T-helper 22 cell (primary cell): Measurements from ENCODE around the gene NFE2L3.
"Not testable (repeated sequence)": the region's sequence is repeated elsewhere in the genome, so short reads cannot be mapped to it uniquely, and the experiment has no call there.

Experiments
- DNase-seq: peaks from one replicate; pipeline ENCODE4 v3.0.0-alpha.2; 2020; ENCODE audit warnings: low read depth

NFE2L3 gene

DNA sequence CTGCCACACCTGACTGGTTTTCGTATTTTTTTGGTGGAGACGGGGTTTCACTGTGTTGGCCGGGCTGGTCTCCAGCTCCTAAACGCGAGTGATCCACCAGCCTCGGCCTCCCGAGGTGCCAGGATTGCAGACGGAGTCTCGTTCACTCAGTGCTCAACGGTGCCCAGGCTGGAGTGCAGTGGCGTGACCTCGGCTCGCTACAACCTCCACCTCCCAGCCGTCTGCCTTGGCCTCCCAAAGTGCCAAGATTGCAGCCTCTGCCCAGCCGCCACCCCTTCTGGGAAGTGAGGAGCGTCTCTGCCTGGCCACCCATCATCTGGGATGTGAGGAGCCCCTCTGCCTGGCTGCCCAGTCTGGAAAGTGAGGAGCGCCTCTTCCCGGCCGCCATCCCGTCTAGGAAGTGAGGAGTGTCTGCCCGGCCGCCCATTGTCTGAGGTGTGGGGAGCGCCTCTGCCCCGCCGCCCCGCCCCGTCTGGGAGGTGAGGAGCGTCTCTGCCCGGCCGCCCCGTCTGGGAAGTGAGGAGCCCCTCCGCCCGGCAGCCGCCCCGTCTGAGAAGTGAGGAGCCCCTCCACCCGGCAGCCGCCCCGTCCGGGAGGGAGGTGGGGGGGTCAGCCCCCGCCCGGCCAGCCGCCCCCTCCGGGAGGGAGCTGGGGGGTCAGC lies 4.2 kb upstream of the NFE2L3 start:
- DNase-seq = not testable (repeated sequence)

DNA sequence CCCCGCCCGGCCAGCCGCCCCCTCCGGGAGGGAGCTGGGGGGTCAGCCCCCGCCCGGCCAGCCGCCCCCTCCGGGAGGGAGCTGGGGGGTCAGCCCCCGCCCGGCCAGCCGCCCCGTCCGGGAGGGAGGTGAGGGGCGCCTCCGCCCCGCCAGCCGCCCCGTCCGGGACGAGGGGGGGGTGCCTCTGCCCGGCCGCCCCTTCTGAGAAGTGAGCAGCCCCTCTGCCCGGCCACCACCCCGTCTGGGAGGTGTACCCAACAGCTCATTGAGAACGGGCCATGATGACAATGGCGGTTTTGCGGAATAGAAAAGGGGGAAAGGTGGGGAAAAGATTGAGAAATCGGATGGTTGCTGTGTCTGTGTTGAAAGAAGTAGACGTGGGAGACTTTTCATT lies 3.7 kb upstream of the NFE2L3 start:
- not testable (repeated sequence) for DNase-seq

DNA sequence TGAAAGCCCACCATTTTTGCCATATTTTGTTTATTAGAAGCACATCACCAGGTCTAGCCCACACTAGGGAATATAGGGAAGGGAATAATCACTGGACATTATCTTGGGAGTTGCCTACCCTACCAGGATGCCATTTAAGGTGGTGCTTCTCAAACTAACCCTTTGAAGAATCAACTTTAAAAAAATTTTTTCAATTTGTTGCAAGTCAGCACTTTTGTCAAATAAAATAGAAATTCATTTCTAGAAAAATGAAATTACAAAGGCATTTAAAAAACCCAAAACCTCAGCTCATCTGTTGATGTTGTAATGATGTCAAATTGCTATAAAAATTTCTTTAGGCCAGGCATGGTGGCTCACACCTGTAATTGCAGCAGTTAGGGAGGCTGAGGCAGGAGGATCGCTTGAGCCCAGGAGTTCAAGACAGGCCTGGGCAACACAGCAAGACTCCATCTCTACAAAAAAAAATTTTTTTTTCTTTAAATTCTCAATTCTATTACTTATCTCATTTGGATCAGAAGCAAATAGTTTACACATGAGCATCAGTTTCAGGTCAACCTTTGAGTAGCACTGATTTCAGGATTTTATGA lies 2.5 kb upstream of the NFE2L3 start:
- DNase-seq = no peak

DNA sequence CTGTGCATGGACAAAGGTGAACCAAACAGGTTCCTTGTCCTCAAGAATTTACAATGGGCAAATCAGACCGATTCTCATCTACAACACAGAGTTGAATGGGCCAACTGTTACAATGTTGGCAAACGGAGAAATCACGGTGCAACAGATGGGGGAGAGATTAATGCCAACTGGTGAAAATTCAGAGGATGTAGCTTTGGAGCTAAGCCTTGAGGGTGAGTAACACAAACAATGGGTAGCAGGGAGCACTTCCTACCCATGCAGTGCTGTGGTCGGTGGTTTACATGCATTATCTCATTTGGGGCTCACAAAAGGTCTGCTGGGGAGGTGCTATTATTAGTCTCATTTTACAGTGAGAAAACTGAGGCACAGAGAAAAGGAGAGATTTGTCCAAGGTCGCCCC lies 902 bp upstream of the NFE2L3 start:
- DNase-seq = no peak

DNA sequence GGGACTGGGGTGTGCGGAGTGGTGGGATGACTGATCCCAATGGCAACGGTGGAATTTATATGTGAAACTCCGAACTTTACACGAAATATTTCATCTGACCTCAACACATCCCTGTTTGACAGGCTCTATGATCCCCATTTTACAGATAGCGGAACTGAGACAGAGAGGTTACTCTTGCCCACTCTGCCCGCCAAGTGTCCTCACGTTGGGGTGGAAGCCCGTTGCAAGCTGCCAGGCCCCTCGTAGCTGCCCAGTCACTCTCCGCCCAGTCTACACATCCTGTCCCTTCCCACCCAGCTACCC lies 397 bp upstream of the NFE2L3 start:
- no peak for DNase-seq

DNA sequence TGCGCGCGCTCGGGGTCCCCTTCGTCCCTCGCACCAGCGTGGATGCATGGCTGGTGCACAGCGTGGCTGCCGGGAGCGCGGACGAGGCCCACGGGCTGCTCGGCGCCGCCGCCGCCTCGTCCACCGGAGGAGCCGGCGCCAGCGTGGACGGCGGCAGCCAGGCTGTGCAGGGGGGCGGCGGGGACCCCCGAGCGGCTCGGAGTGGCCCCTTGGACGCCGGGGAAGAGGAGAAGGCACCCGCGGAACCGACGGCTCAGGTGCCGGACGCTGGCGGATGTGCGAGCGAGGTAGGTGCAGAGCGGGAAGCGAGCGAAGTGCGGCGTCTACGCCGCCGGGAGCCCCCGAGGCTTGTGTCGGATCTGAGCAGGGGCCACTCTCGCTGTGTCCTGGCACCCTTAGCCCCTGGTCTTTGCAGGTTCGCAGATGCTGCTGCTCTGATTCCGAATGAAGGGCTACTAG lies 813 bp downstream of the NFE2L3 start:
- not testable (repeated sequence) for DNase-seq

DNA sequence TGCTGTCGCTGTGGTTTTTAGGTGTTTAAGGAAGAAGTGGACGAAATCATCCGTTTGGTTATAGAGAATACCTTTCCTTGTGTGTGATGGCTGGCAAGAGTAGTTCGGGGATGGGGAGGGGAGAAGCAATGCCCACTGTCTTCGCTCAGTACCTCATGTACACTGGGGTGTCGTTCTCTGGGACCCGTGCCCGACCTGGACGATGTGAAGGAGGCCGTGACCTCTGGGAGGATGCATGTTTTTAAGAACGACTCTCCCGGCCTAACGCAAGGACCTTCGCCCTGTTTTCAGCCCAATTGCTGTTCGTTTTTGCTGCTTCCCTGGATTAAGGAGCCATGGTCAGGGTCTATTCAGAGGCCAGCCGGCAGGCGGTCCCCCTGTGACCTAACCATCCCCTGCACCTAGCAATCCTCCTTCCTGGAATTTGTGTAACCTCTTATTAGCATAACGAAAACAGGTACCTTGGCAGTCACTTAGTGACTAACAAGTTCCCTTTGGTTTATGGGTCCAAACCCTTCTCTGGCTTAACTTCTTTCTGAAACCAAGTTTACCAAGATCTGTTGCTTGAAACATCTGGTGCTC lies 1.3 kb downstream of the NFE2L3 start:
- no peak for DNase-seq

DNA sequence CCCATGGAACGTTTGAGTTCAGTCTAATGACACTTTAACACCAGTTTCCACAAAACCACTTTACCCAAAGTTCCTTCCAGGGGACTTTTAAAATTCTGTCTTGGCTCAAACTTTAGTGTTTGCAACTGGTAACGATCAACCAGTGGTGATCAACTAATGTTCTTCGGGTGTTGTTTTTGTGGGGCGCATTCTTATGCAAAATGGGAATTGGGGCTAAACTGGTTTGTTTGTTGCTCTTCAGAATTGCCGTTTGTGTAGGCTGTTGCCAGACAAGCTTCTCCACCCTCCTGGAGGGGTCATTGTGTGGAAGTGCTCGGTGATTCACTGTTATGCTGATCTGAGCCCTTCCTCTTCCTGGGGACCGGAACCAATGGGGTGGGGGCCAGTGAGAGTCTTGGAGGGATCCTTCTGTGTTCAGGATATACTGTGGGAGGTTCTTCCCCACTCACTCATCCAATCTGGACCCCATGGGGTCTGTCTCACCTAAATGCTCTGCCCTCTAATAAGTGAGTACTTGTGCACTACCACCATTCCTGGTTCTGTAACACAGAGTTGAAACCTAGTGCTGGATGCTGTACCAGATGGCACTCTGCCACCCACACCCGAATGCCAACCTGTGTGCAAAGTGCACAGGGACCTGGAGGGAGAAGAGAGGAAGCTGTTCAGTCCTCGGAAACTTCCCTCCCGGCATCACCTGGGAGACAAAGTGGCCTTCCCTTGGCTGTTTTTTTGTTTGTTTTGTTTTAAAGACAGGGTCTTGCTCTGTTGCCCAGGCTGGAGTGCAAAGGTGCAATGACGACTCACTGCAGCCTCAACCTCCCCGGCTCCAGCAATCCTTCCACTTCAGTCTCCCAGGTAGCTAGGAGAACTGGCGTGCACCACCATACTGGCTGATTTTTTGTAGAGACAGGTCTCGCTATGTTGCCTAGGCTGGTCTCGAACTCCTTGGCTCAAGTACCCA lies 2.1 kb downstream of the NFE2L3 start:
- no peak for DNase-seq

DNA sequence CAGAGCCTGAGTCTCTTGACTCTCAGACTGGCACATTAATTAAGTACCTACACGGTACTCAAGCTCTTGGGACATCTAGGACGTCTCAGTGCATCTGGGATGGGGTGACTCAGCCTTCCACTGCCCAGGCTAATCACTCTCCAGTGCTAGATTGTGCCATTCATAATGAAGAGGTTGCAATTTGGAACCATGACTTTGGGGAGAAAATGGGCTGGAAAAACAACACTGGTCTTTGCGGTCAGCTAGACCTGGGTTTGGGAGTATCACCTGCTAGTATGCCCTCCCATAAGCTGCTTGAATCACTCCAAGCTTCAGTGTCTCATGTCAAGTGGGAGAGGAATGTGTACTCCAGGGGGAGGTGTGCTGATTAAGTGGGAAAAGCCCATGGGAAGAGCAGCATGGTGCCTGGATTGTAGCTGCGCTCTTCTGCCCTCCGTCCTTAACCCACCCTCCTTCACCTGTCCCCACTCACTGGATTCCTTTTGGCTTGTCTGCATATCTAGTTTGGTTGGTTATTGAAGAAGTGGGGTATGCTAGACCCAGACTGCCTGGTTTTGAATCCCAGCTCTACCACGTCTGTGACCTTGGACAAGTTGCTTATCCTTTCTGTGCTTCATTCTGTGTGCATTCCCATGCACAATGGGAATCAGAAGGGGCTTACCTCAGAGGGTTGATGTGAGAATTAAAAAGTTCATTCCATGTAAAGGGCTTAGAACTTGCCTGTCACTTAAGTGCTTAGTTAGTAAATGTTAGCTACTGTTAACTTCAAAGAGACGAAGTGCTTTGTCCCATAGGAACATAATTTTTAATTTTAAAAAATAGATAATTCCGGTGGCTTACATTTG lies 3.8 kb downstream of the NFE2L3 start:
- DNase-seq = no peak

DNA sequence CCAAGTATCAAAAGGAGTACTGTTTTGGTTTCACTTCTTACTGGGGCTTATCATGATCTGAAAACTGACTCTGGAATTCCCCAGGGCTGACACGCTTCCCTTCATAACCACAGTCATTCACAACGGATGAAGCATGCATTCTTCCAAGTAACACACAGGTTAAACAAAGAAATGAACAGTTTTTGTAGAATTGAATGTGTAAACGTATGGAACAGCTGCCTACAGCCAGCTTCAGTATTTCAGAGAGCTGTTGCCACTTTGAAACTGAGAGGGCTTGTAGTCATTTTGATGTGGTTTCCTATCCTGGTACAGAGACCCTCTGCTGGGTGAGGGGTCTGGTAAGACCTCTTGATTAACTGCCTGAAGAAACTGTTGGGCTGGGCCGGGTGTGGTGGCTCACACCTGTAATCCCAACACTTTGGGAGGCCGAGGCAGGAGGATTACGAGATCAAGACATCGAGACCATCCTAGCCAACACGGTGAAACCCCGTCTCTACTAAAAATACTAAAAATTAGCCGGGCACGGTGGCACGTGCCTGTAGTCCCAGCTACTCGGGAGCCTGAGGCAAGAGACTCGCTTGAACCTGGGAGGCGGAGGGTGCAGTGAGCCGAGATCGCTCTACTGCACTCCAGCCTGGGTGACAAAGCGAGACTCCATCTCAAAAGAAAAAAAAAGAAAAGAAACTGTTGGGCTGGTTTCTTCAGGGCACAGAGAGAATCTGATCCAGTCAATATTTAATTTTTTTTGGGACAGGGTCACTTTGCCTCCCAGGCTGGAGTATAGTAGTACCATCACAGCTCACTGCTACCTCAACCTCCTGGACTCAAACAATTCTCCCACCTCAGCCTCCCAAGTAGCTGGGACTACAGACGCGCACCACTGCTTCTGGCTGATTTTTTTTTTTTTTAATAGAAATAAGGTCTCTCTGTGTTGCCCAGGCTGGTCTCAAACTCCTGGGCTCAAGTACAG lies 4.7 kb downstream of the NFE2L3 start:
- peak; percentile 55 for DNase-seq

DNA sequence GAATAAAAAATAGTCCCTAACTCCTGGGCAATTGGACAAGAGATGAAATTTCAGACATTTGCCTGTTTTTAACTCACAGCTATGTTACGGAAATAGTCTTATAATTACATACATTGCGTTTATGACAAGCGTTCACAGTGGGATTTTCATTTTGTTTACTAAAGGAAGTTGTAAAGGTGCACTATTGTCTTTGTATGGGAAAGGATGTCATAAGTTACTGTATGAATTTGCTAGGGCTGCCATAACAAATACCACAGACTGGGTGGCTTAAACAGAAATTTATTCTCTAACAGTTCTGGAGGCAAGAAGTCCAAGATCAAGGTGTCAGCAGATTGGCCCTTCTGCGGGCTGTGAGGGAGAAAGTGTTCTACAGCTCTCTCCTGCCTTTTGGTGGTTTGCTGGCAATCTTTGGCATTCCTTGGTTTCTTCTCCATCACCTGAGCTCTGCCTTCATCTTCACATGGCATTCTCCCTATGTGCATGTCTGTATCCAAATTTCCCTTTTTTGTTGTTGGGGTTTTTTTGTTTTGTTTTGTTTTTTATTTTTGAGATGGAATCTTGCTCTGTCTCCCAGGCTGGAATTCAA lies 5.6 kb downstream of the NFE2L3 start:
- DNase-seq = no peak

DNA sequence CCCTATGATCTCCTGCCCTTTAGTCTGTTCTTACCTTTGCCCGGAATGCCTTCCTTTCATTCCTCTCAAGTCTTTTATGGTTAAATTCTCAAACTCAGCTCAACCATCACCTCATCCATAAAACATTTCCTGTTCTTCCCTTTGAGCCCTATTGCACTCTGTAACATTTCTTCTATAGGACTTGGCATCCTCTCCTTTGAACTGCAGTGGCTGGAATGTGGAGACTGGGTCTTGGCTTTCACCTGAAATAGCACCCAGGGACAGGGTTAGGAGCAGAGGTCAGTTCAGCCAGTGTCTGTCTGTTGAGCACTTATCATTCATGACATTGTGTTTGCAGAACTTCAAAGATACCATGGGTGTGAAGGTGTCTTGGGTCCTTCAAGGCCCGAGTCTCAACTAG lies 7.2 kb downstream of the NFE2L3 start:
- DNase-seq = no peak

DNA sequence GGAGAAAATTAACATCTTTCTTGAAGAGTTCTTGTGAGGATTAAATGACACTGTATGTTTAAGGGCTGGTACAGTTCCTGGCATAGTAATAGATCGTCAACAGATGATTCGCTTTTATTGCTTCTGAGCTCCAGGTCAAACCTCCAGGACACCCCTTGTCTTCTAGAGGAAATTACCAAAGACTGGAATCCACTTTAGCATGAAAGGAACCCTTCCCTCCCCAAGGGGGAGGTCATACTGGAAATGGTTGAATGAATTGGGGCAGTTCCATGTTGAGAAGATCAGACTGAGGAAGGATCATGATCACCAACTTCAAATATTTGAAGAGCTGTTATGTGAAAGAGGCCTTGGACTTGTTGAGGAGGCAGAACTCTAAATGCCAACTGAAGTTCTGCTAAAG lies 8.9 kb downstream of the NFE2L3 start:
- no peak for DNase-seq

DNA sequence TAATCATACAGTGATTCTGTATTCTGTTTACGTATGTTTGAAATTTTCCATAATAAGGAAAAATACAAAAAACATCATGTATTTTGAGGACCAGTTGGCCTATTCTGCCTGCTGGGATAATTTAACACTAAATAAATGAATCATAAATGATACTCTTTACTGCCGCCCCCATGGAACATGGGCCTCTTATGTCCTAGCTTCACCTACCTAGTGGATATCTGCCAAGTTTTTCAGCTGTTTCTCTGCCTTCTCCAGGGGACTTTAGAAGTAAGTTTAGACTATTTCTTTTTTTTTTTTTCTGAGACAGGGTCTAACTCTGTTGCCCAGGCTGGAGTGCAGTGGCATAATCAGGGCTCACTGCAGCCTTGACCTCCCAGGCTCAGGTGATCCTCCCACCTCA lies 10.4 kb downstream of the NFE2L3 start:
- no peak for DNase-seq

DNA sequence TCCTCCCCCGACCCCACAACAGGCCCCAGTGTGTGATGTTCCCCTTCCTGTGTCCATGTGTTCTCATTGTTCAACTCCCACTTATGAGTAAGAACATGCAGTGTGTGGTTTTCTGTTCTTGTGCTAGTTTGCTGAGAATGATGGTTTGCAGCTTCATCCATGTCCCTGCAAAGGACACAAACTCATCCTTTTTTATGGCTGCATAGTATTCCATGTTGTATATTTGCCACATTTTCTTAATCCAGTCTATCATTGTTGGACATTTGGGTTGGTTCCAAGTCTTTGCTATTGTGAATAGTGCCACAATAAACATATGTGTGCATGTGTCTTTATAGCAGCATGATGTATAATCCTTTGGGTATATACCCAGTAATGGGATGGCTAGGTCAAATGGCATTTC lies 11.8 kb downstream of the NFE2L3 start:
- not testable (repeated sequence) for DNase-seq

DNA sequence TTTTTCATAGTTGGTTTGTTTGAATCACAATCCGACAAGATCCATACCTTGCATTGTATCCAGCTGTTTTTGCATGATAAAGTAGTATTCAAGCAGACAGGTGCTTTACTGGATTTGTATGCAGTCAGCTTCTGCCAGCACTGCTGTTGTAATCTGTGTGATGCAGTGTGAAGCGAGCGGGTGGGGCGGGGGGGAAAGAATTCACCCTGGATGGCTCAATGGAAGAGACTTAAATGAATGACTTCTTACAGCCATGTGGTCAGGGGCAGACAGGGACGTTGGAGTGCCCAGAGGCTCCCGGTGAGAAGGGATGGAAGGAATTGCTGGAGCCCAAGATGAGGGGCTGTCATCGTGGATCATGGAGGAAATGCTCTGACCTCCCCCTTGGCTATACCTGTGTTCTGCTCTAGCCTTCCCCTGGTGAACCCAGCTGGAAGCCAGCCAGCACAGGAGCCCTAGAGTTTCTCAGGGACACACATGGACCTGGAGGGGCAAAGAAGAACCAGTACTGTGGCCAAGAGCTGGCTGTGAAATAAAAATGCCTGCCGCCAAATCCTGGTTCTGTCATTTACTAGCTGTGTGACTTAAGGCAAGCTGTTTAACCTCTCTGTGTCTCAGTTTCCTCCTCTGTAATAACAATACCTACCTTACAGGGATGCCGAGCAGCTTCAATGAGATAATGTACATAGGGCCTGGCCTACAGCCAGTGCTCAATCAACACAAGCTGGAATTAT lies 14.1 kb downstream of the NFE2L3 start:
- no peak for DNase-seq

DNA sequence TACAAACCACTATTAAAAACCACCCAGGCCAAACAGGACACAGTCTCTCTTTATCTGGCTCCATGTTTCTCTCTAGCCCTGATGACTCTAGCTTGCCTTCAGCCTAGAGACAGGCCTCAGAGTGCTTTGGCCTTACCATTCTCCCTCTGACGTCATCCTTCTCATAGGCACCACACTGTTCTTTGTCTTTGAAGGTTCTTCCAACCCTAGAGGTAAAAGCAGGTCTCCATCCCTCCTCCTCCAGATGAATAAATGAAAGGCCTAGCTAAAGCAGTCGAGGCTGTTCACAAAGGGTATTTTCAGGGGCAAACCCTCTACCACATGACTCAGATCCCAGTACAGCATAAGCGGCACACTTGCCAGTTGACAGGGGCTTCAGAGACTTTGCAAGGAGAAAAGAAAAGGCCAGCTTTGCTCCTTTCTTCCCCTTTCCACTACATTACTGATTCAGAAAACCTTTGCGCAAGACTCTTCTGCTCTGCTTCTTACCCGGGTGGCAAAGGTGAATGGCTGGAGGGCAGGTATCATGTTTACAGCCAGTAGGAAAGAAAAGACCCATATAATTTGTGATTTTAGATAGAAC lies 14.8 kb downstream of the NFE2L3 start:
- DNase-seq = no peak

DNA sequence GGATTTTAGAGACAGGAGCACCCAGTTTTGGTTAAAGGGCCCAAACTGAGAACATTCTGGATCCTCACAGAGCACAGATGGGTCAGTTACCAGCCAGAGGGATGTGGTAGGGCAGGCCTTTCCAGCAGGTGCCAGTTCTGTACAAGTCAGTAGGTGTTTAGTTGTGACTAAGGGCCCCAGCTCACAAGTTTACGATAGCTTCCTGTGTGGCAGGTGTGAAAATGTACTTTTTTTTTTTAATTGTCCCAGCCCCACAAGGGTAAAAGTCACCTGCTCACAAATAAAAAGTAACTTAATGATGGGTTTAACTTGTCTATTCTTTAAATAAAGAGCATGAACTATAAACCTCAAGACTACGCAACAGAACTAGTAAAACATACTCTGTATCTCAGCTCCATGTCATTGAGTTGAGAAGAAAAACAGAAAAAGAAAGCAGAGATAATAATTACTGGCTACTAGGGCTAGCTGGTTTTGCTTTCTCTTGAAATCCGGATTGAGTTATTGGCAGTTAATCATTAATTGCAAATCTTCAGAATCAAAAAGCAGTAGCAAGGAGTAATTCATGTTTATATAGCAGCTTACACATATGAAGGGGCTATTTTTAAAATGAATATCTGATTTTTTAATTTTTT lies 15.4 kb downstream of the NFE2L3 start:
- DNase-seq = no peak
